Testis (tissue), 3 donors: Measurements from ENCODE around the gene KAT14. TPM values are rescaled to one million over a fixed set of nuclear protein-coding genes. Genes with fewer than 3 reads are reported as not detected.

ENCODE experiments used
- DNase-seq: peaks from one replicate; pipeline ENCODE4 v3.0.0-alpha.2; 2019
- H3K27ac ChIP-seq, 2 donors: fragments of 200-600 bp; sonication (generic); one replicate each; pipeline ENCODE4 v1.5.1; 2019
- H3K27me3 ChIP-seq: fragments of 200-600 bp; sonication (generic); one replicate; pipeline ENCODE4 v1.5.1; 2019
- H3K36me3 ChIP-seq: fragments of 200-600 bp; sonication (generic); one replicate; pipeline ENCODE4 v1.5.1; 2017; ENCODE audit warnings: low read depth; ENCODE audit errors: missing control alignments
- H3K4me1 ChIP-seq: fragments of 200-600 bp; sonication (generic); one replicate; pipeline ENCODE4 v1.5.1; 2019
- H3K4me3 ChIP-seq, 2 donors: fragments of 200-600 bp; sonication (generic); one replicate each; pipeline ENCODE4 v1.5.1; 2017 to 2019
- H3K9me3 ChIP-seq: fragments of 200-600 bp; sonication (generic); one replicate; pipeline ENCODE4 v1.5.1; 2017
- POLR2A ChIP-seq: fragments of 450-650 bp; IDR thresholded peaks from one replicate; pipeline ENCODE4 v1.6.1; 2017; ENCODE audit warnings: antibody characterized with exemption, mild to moderate bottlenecking, moderate library complexity
- WGBS, 2 donors: methylation state at CpG; one replicate each; pipeline ENCODE4 v1.1.5; 2018; 5-methylcytosine and 5-hydroxymethylcytosine counted together
- intact Hi-C: fragments of 100-400 bp; cut with DNase I; formaldehyde crosslinking; loops from one replicate; pipeline ENCODE4 v1.15.1; 2023; ENCODE audit warnings: low total_unique reads
- polyA plus RNA-seq: library from polyadenylated mRNA; stranded (reverse); fragments of 350-450 nt; fragmentation: Illumina TruSeq; extraction: RNeasy Lipid Tissue Mini Kit (QIAGEN cat#74804); gene quantifications from one replicate; pipeline ENCODE4 v1.2.3, GENCODE V29; 2014; ENCODE audit warnings: low read depth, low replicate concordance; ENCODE audit not compliant: insufficient read depth
- total RNA-seq, 2 donors: library from RNA; depleted of rRNA; stranded (reverse); fragments of >200 nt; gene quantifications; one replicate each; pipeline ENCODE4 v1.2.3, GENCODE V29; 2016
- TF ChIP-seq, protein P1 (sequence below), 3 experiments: fragments of 450-650 bp in 2 of 3; fragments of 200-600 bp in 1 of 3; sonication (generic) in 1 of 3; IDR thresholded peaks; one replicate each; pipeline ENCODE4 v1.5.1; 2016 to 2019; ENCODE audit warnings: antibody characterized with exemption in 3 of 3, mild to moderate bottlenecking in 2 of 3, moderate library complexity in 1 of 3

Gene KAT14
- total and polyA plus RNA-seq, 3 donors from 2014 or later = 19.8 to 24.2 (median 22.3) TPM

- intact Hi-C loops = no loop called here
- DNase-seq = no peak
- no peak for TF ChIP-seq POLR2A
- TF ChIP-seq, protein P1, sequence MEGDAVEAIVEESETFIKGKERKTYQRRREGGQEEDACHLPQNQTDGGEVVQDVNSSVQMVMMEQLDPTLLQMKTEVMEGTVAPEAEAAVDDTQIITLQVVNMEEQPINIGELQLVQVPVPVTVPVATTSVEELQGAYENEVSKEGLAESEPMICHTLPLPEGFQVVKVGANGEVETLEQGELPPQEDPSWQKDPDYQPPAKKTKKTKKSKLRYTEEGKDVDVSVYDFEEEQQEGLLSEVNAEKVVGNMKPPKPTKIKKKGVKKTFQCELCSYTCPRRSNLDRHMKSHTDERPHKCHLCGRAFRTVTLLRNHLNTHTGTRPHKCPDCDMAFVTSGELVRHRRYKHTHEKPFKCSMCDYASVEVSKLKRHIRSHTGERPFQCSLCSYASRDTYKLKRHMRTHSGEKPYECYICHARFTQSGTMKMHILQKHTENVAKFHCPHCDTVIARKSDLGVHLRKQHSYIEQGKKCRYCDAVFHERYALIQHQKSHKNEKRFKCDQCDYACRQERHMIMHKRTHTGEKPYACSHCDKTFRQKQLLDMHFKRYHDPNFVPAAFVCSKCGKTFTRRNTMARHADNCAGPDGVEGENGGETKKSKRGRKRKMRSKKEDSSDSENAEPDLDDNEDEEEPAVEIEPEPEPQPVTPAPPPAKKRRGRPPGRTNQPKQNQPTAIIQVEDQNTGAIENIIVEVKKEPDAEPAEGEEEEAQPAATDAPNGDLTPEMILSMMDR (IDR thresholded peaks at IDR 0.05) = no peak
- H3K27ac ChIP-seq = no peak overlapping the region
- no peaks in the 10 kb centered on the region for H3K36me3 ChIP-seq
- H3K9me3 ChIP-seq = no peaks in the 10 kb centered on the region
- 53 to 55% methylated on average over 2 of the region's 2 CpGs for WGBS, 2 donors
- H3K4me1 ChIP-seq = peaks cover 5% of the 10 kb centered on the region
- H3K27me3 ChIP-seq = no peaks in the 10 kb centered on the region
- no peak overlapping the region for H3K4me3 ChIP-seq
Observed at GRCh38 chr20:18133962-18134361, 3.7 kb upstream of the KAT14 start.

- intact Hi-C loops = no loop called here
- H3K27ac ChIP-seq = peak overlapping the region; percentile 91 to 92
- peaks cover 15% of the 10 kb centered on the region for H3K4me1 ChIP-seq
- no peak for TF ChIP-seq POLR2A
- TF ChIP-seq, protein P1 (IDR thresholded peaks at IDR 0.05) = no peak
- no peaks in the 10 kb centered on the region for H3K36me3 ChIP-seq
- DNase-seq = no peak
- 0% methylated on average over 3 to 8 of the region's 15 CpGs for WGBS, 2 donors
- no peaks in the 10 kb centered on the region for H3K9me3 ChIP-seq
- H3K4me3 ChIP-seq = peak overlapping the region; percentile 92 to 93
- H3K27me3 ChIP-seq = no peaks in the 10 kb centered on the region
Observed at GRCh38 chr20:18138266-18138582, 561 bp downstream of the KAT14 start.

- no peaks in the 10 kb centered on the region for H3K27me3 ChIP-seq
- peak overlapping the region in 1 of 2 donors; percentile 92 for H3K27ac ChIP-seq
- H3K36me3 ChIP-seq = no peaks in the 10 kb centered on the region
- DNase-seq = no peak
- no peaks in the 10 kb centered on the region for H3K9me3 ChIP-seq
- TF ChIP-seq POLR2A = no peak
- TF ChIP-seq, protein P1 (IDR thresholded peaks at IDR 0.05) = no peak
- intact Hi-C loops = no loop called here
- peak overlapping the region; percentile 92 to 93 for H3K4me3 ChIP-seq
- whole genome bisulfite sequencing, 2 donors = 26 to 37% methylated on average over 7 of the region's 7 CpGs
- peaks cover 15% of the 10 kb centered on the region for H3K4me1 ChIP-seq
Observed at GRCh38 chr20:18138639-18139583, 1.2 kb downstream of the KAT14 start.

DNA sequence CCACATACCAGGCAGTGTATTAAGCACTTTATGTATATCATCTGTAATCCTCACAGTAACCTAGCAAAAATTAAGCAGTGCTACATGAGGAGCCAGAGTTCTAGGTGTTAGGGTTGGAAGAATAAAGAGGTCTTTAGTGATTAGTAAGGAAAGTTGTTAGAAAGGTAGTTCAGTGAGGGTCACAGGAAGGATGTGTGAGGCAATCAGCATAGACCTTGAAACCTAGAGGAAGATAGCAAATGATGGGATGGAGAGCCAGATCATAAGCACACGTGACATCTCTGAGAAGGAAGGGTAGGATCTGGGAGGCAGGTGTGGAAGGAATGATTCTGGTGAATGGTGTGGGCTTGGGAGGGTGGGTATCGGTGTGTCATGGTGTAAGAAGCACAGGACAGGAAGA is 2.2 kb downstream of the KAT14 start:
- Histone ChIP-seq H3K36me3 (no peaks in the 10 kb centered on the region), H3K4me1 (peaks cover 15% of the 10 kb centered on the region), H3K27ac (no peak overlapping the region), H3K4me3 (no peak overlapping the region), H3K27me3 (no peaks in the 10 kb centered on the region), H3K9me3 (no peaks in the 10 kb centered on the region)
- intact Hi-C loops = no loop called here
- TF ChIP-seq POLR2A = no peak
- TF ChIP-seq, protein P1 (IDR thresholded peaks at IDR 0.05) = no peak
- no peak for DNase-seq
- 64 to 68% methylated on average over 2 of the region's 2 CpGs for WGBS, 2 donors
